Heart left ventricle (tissue), 16 donors: ENCODE results near the gene KISS1. TPM values are rescaled to one million over a fixed set of nuclear protein-coding genes. Genes with fewer than 3 reads are reported as not detected.

Experiments
- ATAC-seq, 4 donors: fragments of 200-7000 bp; cut with Tn5 transposase; one replicate each; pipeline ENCODE4 v1.9.1; 2020 to 2022; ENCODE audit warnings: moderate library complexity in 4 of 4, mild to moderate bottlenecking in 3 of 4, moderate number of reproducible peaks in 1 of 4
- DNase-seq, 5 donors: peaks; one replicate each; pipeline ENCODE4 v3.0.0-alpha.2; 2020
- H3K27ac ChIP-seq, 12 donors: fragments of 200-600 bp; sonication (generic) in 4 of 12; one replicate each; pipeline versions ENCODE4 v1.5.0 to v1.8.0; 2016 to 2022; ENCODE audit warnings: mild to moderate bottlenecking in 2 of 12
- H3K27me3 ChIP-seq, 9 donors: fragments of 200-600 bp; sonication (generic) in 2 of 9; one replicate each; pipeline versions ENCODE4 v1.5.1 to v1.8.0; 2016 to 2022; ENCODE audit warnings: mild to moderate bottlenecking in 3 of 9
- H3K36me3 ChIP-seq, 9 donors: fragments of 200-600 bp; sonication (generic) in 2 of 9; one replicate each; pipeline versions ENCODE4 v1.5.0 to v1.8.0; 2018 to 2022; ENCODE audit warnings: mild to moderate bottlenecking in 2 of 9
- H3K4me1 ChIP-seq, 12 donors: fragments of 200-600 bp; sonication (generic) in 4 of 12; one replicate each; pipeline versions ENCODE4 v1.5.0 to v1.8.0; 2016 to 2022; ENCODE audit warnings: mild to moderate bottlenecking in 3 of 12
- H3K4me3 ChIP-seq, 12 donors: fragments of 200-600 bp; sonication (generic) in 4 of 12; one replicate each; pipeline versions ENCODE4 v1.5.0 to v1.8.0; 2017 to 2022; ENCODE audit warnings: mild to moderate bottlenecking in 9 of 12, moderate library complexity in 4 of 12
- H3K9me3 ChIP-seq, 12 donors: fragments of 200-600 bp; sonication (generic) in 4 of 12; one replicate each; pipeline versions ENCODE4 v1.5.0 to v1.8.0; 2016 to 2022; ENCODE audit warnings: mild to moderate bottlenecking in 1 of 12
- POLR2A ChIP-seq, 2 donors: fragments of 450-650 bp; IDR thresholded peaks; one replicate each; pipeline ENCODE4 v1.6.1; 2017; ENCODE audit warnings: antibody characterized with exemption in 2 of 2, mild to moderate bottlenecking in 2 of 2, moderate library complexity in 2 of 2
- WGBS, 4 donors: extraction: QIAGEN DNeasy Blood & Tissue Kit in 2 of 4; methylation state at CpG; one replicate each; pipeline versions ENCODE4 v1.1.5 to v1.1.7; 2013 to 2018; 5-methylcytosine and 5-hydroxymethylcytosine counted together
- intact Hi-C, 10 donors: fragments of 100-400 bp; cut with DNase I; formaldehyde crosslinking; loops; one replicate each; pipeline versions ENCODE4 v1.11.1 to v1.14.2; 2022
- polyA plus RNA-seq, 2 donors: library from polyadenylated mRNA; stranded (reverse); fragments of 200-250 nt; gene quantifications; one replicate each; pipeline ENCODE4 v1.2.3, GENCODE V29; 2013
- total RNA-seq, 9 donors: library from RNA; depleted of rRNA in 2 of 9; stranded (reverse); fragments of >200 nt in 2 of 9; fragmentation: NEBNext Ultra II Directional in 3 of 9; extraction: Animal tissue kit (Norgen Biotek cat#: 25700) in 3 of 9; gene quantifications; one replicate each; pipeline versions ENCODE4 v1.1.0 to v1.2.4, GENCODE V29; 2016 to 2023
- TF ChIP-seq, protein P1 (sequence below), 12 donors: fragments of 200-600 bp; sonication (generic) in 4 of 12; IDR thresholded peaks; one replicate each; pipeline versions ENCODE4 v1.5.0 to v1.8.0; 2018 to 2022; ENCODE audit warnings: antibody characterized with exemption in 12 of 12, mild to moderate bottlenecking in 5 of 12
- donor health status: ischemic (EF 13 %, LVEDD 7.1; RV severe dilation, severe dysfunction).
- donor health status: healthy with polysubstance abuse.
- donor health status: DM: no; HTN: yes; CAD: no.
- donor health status: DM: no; HTN: no; CAD: no.
- donor health status: ischemic (EF 25% LVEDD 6.9; RV normal size, moderate dysfunction).
- donor health status: ischemic (EF 25% LVEDD 5.7; RV mildly dilated, moderate dysfunction).
- donor health status: healthy.
- donor health status: DM: yes; HTN: yes; CAD: no.
- donor health status: ischemic (EF 35%, LVEDD 5.7; RV mildly dilated, moderate dysfunction).
- donor health status: nonischemic (EF 11% LVEDD 7.7; RV severe dilation, severe dysfunction).
- donor health status: DM: yes; HTN: yes; CAD: no.
- donor health status: PGD.
- donor health status: ischemic (EF 29% LVEDD 5.4; RV normal size, mild dysfunction).
- donor health status: nonischemic (EF 23%, LVEDD 6.1; RV moderate dilation, normal function).

KISS1 gene
- total and polyA plus RNA-seq, 11 donors, result not detected

GRCh38 chr1:204167730-204168129, 28.6 kb downstream of the KISS1 start:
- no peak for ATAC-seq
- Histone ChIP-seq H3K4me1 (no peaks in the 10 kb centered on the region), H3K36me3 (no peaks in the 10 kb centered on the region), H3K9me3 (peaks cover 0 to 23% (median 14%) of the 10 kb centered on the region in 12 donors), H3K4me3 (no peak overlapping the region), H3K27me3 (peaks cover 0 to 8% (median 0%) of the 10 kb centered on the region in 9 donors), H3K27ac (no peak overlapping the region)
- TF ChIP-seq, protein P1, sequence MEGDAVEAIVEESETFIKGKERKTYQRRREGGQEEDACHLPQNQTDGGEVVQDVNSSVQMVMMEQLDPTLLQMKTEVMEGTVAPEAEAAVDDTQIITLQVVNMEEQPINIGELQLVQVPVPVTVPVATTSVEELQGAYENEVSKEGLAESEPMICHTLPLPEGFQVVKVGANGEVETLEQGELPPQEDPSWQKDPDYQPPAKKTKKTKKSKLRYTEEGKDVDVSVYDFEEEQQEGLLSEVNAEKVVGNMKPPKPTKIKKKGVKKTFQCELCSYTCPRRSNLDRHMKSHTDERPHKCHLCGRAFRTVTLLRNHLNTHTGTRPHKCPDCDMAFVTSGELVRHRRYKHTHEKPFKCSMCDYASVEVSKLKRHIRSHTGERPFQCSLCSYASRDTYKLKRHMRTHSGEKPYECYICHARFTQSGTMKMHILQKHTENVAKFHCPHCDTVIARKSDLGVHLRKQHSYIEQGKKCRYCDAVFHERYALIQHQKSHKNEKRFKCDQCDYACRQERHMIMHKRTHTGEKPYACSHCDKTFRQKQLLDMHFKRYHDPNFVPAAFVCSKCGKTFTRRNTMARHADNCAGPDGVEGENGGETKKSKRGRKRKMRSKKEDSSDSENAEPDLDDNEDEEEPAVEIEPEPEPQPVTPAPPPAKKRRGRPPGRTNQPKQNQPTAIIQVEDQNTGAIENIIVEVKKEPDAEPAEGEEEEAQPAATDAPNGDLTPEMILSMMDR (IDR thresholded peaks at IDR 0.05), result no peak
- no peak for TF ChIP-seq POLR2A (IDR thresholded peaks at IDR 0.05)
- intact Hi-C loops, result loop anchor here in 3 of 10 donors (10.0 kb wide), 2 partner anchors 227 to 337 kb away; no protein-coding TSS in a partner anchor
- DNase-seq, result no peak
- 79 to 92% (median 89%) methylated on average over 5 of the region's 5 CpGs for WGBS, 4 donors

- Histone ChIP-seq H3K4me3 (no peak within 1 kb of the TSS), H3K27ac (no peak within 1 kb of the TSS), H3K4me1 (no peaks in the 10 kb centered on the region), H3K27me3 (peaks cover 0 to 8% (median 0%) of the 10 kb centered on the region in 9 donors), H3K36me3 (no peaks in the 10 kb centered on the region), H3K9me3 (peaks cover 0 to 23% (median 14%) of the 10 kb centered on the region in 12 donors)
- no peak for ATAC-seq
- DNase-seq, result no peak
- intact Hi-C loops, result loop anchor here in 3 of 10 donors (10.0 kb wide), 2 partner anchors 229 to 339 kb away; no protein-coding TSS in a partner anchor
- TF ChIP-seq POLR2A (IDR thresholded peaks at IDR 0.05), result no peak
- TF ChIP-seq, protein P1 (IDR thresholded peaks at IDR 0.05), result no peak
- WGBS, 4 donors, result 65 to 76% (median 74%) methylated on average over 5 of the region's 5 CpGs
These were observed 30.1 kb downstream of the KISS1 start, which contains the start of gene REN for GRCh38 chr1:204166219-204166618. TSS of gene REN (minus strand) at chr1:204166337. CDS start at chr1:204166293, 44 bp downstream.

DNA sequence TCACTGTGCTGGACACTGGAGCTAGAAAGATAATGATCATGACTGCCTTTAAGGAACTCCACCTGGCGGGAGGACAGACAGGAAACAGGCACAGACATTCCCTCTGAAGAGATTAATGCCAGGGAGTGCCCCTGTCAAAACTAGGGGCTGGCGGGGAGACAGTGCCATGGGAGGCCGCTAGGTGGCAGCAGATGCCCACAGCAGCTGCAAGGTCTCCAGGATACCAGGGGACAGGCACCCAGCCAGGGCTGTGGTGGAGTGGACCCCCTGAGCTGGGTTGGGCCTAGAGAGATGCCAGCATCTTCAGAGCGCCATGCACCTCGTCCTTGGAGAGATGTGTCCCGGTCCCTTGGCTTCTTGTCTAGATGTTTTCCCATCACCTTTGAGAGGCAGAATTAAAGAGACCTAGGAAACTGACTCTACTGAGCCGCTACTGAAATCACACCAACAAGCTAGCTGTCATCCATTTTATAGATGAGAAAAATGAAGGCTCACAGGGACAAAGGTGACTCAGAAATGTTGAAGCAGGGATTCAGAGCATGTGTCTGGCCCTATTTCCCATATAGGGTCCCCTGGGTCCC, 33.7 kb downstream of the KISS1 start:
- Histone ChIP-seq H3K27ac (no peak overlapping the region), H3K4me1 (no peaks in the 10 kb centered on the region), H3K27me3 (peaks cover 0 to 8% (median 0%) of the 10 kb centered on the region in 9 donors), H3K9me3 (no peaks in the 10 kb centered on the region), H3K4me3 (no peak overlapping the region), H3K36me3 (no peaks in the 10 kb centered on the region)
- DNase-seq (peak; percentile 70 to 89 (median 74)), ATAC-seq (peak; percentile 67 to 90 (median 86))
- TF ChIP-seq POLR2A (IDR thresholded peaks at IDR 0.05), result no peak
- TF ChIP-seq, protein P1 (IDR thresholded peaks at IDR 0.05), result peak; percentile 92 to 100 (median 99)
- intact Hi-C loops, result loop anchor here (1.0 to 10.0 kb wide), 11 partner anchors 40 to 342 kb away; no protein-coding TSS in a partner anchor
- 10 to 15% (median 14%) methylated on average over 7 of the region's 7 CpGs for whole genome bisulfite sequencing, 4 donors

DNA sequence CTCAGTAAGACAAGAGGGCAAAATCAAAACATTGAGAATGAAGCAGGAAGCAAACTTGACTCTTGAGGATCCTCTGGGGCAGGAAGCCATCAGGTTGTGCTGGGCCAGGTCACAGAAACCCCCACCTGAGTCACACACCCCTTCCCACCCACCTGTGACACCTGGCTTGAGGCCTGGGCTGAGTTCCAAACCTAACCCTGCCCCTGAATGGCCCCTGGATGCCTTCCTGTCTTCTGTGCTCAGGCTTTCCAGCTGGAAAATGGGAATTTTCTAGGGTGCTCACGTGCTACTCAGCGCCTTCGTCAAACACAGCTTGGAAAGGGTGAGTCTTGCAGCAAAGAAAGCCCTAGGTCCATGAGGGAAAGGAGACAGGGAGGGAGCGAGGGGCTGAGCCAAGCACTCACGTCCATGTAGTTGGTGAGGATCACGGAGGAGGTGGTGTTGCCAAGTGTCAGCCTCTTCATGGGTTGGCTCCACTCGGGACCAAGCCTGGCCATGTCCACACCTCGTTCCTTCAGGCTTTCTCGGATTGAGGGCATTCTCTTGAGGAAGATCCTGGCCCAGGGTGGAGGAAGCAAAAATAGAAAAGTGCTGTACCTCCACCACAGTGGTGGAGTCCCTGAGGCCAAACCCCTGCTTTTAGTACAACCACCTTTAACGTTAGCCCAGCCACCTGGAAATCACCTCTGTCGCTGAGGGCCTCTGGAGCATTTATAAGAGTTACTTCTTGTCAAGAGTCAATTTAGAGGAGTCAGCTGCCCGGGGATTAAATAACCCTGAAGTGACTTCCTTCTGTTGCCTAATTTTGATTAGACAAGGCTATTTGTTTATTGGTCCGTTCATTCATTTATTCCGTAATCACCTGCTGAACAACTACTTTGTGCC, 34.4 kb downstream of the KISS1 start:
- H3K4me3 ChIP-seq, result no peak overlapping the region
- no peak for DNase-seq
- WGBS, 4 donors, result 63 to 69% (median 68%) methylated on average over 12 to 14 of the region's 14 CpGs

More for the DNA sequence above, 34.4 kb downstream of the KISS1 start:
- Histone ChIP-seq H3K36me3 (no peaks in the 10 kb centered on the region), H3K9me3 (no peaks in the 10 kb centered on the region), H3K27ac (no peak overlapping the region), H3K4me1 (no peaks in the 10 kb centered on the region), H3K27me3 (peaks cover 0 to 8% (median 0%) of the 10 kb centered on the region in 9 donors)
- TF ChIP-seq, protein P1 (IDR thresholded peaks at IDR 0.05), result no peak
- TF ChIP-seq POLR2A (IDR thresholded peaks at IDR 0.05), result no peak
- no peak for ATAC-seq
- intact Hi-C loops, result loop anchor here (1.0 to 10.0 kb wide), 12 partner anchors 41 to 343 kb away; no protein-coding TSS in a partner anchor
